Activated T-cell treated with anti-CD3 and anti-CD28 coated beads for 1 hour (primary cell): ENCODE data around the gene LTV1.

Experiments
- DNase-seq: peaks from one replicate; pipeline ENCODE4 v3.0.0-alpha.2; 2020; ENCODE audit warnings: low read depth

The LTV1 gene

DNA sequence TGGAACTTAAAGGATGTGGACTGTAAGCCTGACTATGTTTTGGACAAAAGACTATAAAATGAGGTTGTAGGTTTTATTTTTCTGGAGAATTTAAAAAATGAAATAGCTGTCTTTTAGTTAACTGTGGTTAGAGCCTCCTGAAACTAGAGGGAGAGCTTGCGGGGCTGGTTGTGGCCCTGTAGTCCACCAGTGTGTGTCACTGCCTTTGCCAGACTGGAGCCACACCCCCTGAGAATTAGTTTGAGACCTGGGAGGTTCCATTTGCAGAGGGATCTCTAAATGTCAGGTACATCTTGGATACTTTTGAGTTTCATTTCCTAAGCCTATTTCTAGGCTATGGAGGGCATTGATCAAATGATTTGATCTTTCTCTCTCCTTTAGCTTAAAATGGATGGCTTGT is 42.0 kb downstream of the LTV1 start:
- no peak for DNase-seq

DNA sequence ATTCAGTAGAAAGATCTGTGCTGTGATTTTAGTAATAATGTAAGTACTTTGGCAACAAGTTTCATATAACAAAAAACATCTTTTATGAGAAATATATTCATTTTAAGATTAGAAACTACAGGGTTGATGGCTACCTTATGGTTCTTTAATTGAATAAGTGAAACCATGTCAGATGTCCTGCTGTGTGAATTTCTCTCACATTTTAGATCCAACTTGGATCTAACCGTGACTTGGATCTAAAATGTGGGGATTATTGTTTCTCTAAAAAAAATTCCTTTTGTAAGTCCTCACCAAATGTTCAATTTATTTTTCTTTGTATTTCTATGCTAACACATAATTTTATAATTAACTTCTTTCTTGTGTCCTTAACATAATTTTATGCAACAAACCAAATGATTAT is 51.5 kb downstream of the LTV1 start:
- no peak for DNase-seq

DNA sequence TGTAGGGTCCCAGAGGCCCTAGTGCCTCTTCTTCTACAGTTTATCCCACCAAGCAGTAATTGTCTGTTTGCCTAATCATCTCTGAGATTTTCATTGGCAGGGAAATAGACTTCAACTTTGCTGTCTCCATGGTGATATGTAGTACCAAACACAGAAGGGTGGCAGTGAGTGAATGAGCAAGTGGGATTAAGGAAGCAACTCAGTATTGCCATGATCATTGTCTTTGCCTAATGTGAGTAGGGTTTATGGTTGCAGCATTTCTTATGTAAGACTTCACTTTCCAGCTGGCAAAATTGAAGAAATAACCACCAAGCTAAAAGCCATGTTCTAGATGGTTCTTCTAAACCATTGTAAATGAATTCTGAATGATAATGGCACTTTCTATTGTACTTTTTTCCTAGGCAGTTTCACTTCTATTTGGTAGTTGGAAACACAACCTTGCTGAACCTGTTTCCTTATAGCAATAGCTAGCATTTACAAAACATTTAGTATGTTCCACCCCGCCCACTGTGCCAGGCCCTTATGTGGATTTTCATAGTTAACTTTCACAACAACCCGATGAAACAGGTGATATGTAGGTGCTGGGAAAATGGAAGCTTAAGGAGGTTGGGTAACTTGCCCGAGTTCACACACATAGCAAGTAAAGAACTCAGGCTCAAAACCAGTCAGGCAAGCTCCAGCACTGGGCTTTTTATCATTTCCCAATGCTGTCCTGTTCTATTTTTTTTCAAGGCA is 53.2 kb downstream of the LTV1 start:
- no peak for DNase-seq

DNA sequence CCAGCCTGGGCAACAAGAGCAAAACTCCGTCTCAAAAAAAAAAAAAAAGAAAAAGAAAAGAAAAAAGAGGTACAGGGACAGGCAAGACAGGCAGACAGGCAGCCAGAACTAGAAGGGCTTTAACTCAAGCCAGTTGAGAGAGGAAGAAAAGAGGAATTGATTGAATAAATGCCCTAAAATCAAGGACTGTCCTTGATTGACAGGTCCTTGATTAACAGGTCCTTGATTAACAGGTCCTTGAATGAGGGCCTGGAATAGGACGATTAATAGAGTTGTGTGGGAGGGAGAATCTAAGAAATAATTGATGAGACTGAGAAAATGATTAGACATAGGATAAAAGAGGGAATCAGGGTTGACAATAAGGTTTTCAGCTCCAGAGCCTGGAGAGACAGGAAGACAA is 57.2 kb downstream of the LTV1 start:
- no peak for DNase-seq

DNA sequence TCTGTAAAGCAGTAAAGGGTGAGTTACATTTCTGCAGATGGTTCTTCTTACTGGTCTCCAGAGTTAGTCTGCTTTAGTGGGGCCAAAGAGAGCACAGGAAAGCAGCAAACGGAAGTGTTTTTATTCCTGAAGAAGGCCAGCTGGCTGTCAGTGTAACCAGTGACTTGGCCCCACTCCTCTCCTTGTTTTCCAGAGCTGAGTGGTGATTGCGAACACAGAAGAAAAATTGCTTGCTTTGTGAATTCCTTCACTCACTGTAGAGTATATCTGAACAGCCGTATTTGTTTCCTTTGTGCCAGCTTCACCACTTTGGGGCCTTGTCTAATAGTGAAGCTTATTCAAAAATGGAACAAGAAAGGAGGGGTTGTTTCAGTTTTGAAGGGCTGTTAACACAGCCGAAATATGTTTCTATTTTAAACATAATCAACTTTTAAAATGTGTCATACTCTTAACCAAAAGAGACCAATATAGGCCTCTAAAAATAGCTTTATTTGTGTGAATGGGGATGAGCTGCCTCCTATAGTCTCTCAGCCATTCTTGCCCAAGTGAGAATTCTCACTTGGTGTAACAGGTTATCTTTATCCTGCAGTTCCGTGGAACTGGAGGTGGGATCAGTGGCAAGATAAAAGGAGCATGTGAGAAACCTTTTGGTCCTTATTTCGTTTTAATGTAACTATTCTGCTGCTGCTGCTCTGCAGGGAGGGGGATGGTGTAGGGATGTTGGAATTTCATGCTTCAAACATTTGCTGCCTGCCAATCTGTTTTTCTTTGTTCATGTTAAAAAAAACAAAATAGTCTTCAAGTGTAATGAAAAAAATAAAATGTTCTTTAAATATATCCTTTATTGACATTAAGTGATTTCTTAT is 59.0 kb downstream of the LTV1 start:
- no peak for DNase-seq

DNA sequence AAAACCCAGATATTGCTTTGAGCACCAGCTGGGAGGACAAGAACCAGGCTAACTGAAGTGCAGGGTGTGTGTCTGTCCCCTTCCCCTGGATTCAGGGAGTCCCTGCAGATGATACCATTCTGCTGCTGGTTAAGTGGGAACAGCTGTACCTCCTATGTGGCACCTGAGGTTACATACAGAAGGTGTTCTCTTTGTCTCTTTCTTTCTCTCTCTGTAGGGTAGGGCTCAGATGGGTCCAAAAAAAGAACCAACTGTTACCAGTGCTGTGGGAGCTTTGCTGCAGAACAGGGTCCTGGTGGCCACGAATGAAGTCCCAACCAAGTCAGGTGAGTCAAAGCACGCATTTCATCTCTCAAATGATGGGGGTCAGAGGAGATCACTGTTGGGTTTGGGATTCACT is 59.7 kb downstream of the LTV1 start:
- no peak for DNase-seq

DNA sequence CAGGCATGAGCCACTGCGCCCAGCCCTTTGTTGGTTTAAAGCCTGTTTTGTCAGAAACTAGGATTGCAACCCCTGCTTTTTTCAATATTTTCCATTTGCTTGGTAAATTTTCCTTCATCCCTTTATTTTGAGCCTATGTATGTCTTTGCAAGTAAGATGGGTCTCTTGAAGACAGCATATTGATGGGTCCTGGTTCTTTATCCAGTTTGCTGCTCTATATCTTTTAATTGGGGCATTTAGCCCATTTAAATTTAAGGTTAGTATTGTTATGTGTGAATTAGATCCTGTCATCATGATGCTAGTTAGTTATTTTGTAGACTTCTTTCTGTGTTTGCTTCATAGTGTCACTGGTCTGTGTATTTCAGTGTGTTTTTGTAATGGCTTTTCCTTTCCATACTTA is 67.9 kb downstream of the LTV1 start:
- no peak for DNase-seq

DNA sequence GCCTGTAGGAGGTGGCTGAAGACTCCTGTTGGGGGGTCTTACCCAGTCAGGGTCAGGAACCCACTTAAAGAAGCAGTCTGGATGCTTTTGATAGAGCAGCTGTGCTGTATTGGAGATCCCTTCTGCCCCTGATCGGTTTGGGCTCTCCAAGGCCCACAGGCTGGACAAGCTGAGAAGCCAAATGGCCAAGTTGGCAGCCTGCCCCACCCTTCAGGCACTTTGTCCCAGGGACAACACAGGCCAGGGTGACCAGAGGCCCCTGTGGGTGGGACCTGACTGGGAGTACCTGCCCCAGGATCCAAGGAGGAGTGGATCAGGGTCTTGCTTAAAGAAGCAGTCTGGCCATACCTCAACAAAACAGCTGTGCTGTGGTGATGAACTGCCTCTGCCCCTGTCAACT is 69.5 kb downstream of the LTV1 start:
- DNase-seq: no peak
